Peyer's patch (tissue), 4 donors: ENCODE results near the gene TPM1.

Source experiments
- POLR2A ChIP-seq, 2 donors: fragments of 450-650 bp; IDR thresholded peaks; one replicate each; pipeline ENCODE4 v1.5.1; 2017; ENCODE audit warnings: antibody characterized with exemption in 2 of 2, mild to moderate bottlenecking in 2 of 2, moderate library complexity in 2 of 2
- TF ChIP-seq, protein P1 (sequence below), 6 experiments: fragments of 450-650 bp in 4 of 6; fragments of 200-600 bp in 2 of 6; sonication (generic) in 1 of 6; IDR thresholded peaks; one replicate each; pipeline ENCODE4 v1.5.1; 2017 to 2019; ENCODE audit warnings: antibody characterized with exemption in 6 of 6, mild to moderate bottlenecking in 3 of 6, moderate library complexity in 1 of 6

DNA sequence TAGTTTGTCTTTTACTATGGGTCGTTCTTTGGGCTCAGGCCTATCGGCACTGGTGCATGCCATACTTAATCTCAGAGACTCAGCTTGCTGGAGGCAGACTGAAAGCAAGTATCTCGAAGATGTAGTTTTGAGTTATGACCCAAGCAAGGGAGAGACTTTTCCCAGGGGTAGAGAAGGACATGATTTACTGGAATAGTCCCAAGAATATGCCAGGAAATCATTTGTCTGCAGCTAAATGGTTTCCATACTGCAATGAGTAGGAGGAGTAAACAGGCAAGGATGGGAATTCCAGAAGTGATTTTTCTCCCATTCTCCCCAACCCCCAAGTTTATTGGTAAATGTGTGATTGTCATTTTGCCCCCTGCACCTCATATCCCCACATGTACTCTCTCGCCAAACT, 43.7 kb downstream of the TPM1 start:
- TF ChIP-seq, protein P1, sequence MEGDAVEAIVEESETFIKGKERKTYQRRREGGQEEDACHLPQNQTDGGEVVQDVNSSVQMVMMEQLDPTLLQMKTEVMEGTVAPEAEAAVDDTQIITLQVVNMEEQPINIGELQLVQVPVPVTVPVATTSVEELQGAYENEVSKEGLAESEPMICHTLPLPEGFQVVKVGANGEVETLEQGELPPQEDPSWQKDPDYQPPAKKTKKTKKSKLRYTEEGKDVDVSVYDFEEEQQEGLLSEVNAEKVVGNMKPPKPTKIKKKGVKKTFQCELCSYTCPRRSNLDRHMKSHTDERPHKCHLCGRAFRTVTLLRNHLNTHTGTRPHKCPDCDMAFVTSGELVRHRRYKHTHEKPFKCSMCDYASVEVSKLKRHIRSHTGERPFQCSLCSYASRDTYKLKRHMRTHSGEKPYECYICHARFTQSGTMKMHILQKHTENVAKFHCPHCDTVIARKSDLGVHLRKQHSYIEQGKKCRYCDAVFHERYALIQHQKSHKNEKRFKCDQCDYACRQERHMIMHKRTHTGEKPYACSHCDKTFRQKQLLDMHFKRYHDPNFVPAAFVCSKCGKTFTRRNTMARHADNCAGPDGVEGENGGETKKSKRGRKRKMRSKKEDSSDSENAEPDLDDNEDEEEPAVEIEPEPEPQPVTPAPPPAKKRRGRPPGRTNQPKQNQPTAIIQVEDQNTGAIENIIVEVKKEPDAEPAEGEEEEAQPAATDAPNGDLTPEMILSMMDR (IDR thresholded peaks at IDR 0.05): no peak
- no peak for TF ChIP-seq POLR2A (IDR thresholded peaks at IDR 0.05)
